ENCODE results near the gene AUTS2. TPM values are rescaled to one million over a fixed set of nuclear protein-coding genes. Genes with fewer than 3 reads are reported as not detected.

Gene AUTS2
- total and polyA plus RNA-seq, 10 of the 15 experiments (the other 5 are each of a cell fraction or from before 2014, with no cell fraction given): 6.4 to 55.6 (median 21.6) TPM

DNA sequence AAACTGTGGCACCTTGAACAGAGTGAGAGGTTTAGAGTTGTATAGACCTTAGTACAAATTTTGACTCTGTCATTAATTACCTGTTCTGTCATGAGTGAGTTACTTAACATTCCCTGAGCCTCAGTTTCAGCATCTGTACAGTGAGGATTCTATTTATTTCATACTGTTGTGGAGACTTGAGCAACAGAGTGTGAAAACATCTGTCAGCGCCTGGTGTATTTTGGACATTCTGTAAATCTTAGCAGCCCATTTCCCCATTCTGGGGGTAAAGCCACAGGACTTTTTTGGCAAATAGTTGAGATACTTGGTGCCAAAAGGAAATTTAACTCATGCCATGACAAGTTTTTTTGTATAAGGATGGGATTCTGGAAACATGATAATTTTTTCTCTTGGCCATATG lies 94.8 kb downstream of the AUTS2 start (continued):
- TF ChIP-seq NRF1 (conservative IDR thresholded peaks at IDR 0.05; ENCODE audit: low read depth, low read length): no peak

DNA sequence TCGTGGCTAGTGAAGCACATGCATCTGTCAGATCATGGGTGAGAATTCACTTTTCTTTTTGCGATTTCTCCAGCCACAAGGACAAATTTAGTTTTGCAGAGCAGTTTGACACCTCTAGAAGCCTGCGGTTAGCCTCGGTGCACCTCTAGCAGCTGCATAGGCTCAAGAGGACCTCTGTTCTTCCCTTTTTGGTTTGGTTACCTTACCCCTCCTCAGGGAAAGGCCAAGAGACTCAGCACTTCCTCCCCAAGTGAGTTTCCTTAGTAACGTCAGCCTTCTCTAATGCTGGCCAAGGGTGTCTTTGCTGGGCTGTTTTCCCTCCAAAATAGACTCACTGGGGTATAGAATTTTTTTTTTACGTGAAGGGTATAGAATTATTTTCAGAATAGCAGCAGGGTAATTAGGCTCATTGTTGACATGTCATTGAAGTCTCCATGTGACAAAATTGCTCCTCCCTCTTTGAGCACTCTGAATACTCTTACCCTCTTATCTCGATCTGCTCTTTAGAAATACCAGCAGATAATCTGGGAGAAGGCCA lies 97.8 kb downstream of the AUTS2 start:
- DNase-seq (ENCODE audit: low read depth, low spot score): peak; percentile 88
- ChIA-PET RAD21 (ENCODE audit: unreplicated experiment) (interaction anchor here (1.0 to 3.8 kb wide), 12 partner anchors 9 to 128 kb away, joined by 3 to 47 read pairs (median 5); no protein-coding TSS in a partner anchor), CTCF (interaction anchor here (1.3 to 2.6 kb wide), 4 partner anchors 19 to 200 kb away, joined by 3 to 14 read pairs (median 5); no protein-coding TSS in a partner anchor), POLR2A (interaction anchor here (0.7 to 1.9 kb wide), 6 partner anchors 11 to 191 kb away, joined by 3 to 6 read pairs (median 4); no protein-coding TSS in a partner anchor), SMC1A (ENCODE audit: uncharacterized antibody, unreplicated experiment) (interaction anchor here (0.9 to 7.1 kb wide), 19 partner anchors 9 to 129 kb away, joined by 3 to 88 read pairs (median 7); no protein-coding TSS in a partner anchor)
- no peak overlapping the region; the same call in 1 of the 2 replicates for H3K4me3 ChIP-seq
- peaks cover 7% of the 10 kb centered on the region for H3K79me2 ChIP-seq (ENCODE audit: control insufficient read depth, insufficient read depth, low read length)
- peaks cover 0 to under 1% of the 10 kb centered on the region in 2 experiments; a peak in 2 of 4 replicates for H3K36me3 ChIP-seq (ENCODE audit: control insufficient read depth in 2 of 2, insufficient read depth in 2 of 2, low read length in 1 of 2)
- no peaks in the 10 kb centered on the region for H3K27me3 ChIP-seq (replicated peaks in 1 of 2; ENCODE audit: control insufficient read depth in 2 of 2, insufficient read depth in 2 of 2, low read length in 1 of 2)
- no peak overlapping the region for H3K9ac ChIP-seq (ENCODE audit: control insufficient read depth, insufficient read depth, low read length)
- H4K20me1 ChIP-seq (ENCODE audit: control insufficient read depth, insufficient read depth): no peaks in the 10 kb centered on the region
- BruUV-seq (replicated peaks): no TSS peak
- peak; percentile 82 for ATAC-seq
- H3K4me2 ChIP-seq (ENCODE audit: control insufficient read depth, insufficient read depth): peak overlapping the region; percentile 24
- intact Hi-C loops (cut with micrococcal nuclease; ENCODE audit: unreplicated experiment): loop anchor here (1.0 to 5.0 kb wide), 4 partner anchors 43 to 131 kb away; no protein-coding TSS in a partner anchor
- peak overlapping the region; percentile 41 for H3K27ac ChIP-seq (ENCODE audit: control insufficient read depth, insufficient read depth)
- no peaks in the 10 kb centered on the region; the same call in 2 of the 3 replicates for H3K9me3 ChIP-seq (replicated peaks; ENCODE audit: control insufficient read depth, insufficient read depth, low read length)
- 2% methylated on average over 7 of the region's 7 CpGs for WGBS (ENCODE audit: insufficient coverage, insufficient replicate concordance, low lambda C conversion rate, missing lambda C conversion rate)
- H2AFZ ChIP-seq (ENCODE audit: control insufficient read depth, low read depth, low read length): no peak overlapping the region
- in situ Hi-C loops (cut with MboI): no loop called here
- H3K4me1 ChIP-seq (ENCODE audit: control insufficient read depth, insufficient read depth, low read length): peaks cover 59% of the 10 kb centered on the region
- peak; percentile 84 for FAIRE-seq
- TF ChIP-seq NRF1 (conservative IDR thresholded peaks at IDR 0.05; ENCODE audit: low read depth, low read length) (no peak), MTA3 (IDR thresholded peaks at IDR 0.05; ENCODE audit: borderline replicate concordance, low read length) (peak; percentile 71; the same call in 1 of the 2 replicates), MTA2 (IDR thresholded peaks at IDR 0.05; ENCODE audit: low read depth) (peak; percentile 95), IKZF2 (IDR thresholded peaks at IDR 0.05) (peak; percentile 99), LARP7 (IDR thresholded peaks at IDR 0.05) (no peak), PAX8 (IDR thresholded peaks at IDR 0.05) (no peak), CBX3 (IDR thresholded peaks at IDR 0.05; ENCODE audit: borderline replicate concordance, low read depth) (no peak), EGR1 (IDR thresholded peaks at IDR 0.05; ENCODE audit: borderline replicate concordance in 1 of 2, low read depth in 2 of 2, low read length in 2 of 2) (no peak), CHD4 (IDR thresholded peaks at IDR 0.05) (no peak), FOS (IDR thresholded peaks at IDR 0.05; ENCODE audit: borderline replicate concordance, extremely low read depth, insufficient read length) (no peak), BACH1 (IDR thresholded peaks at IDR 0.05; ENCODE audit: borderline replicate concordance) (peak; percentile 46; the same call in 1 of the 2 replicates)
- TF ChIP-seq, protein P1, sequence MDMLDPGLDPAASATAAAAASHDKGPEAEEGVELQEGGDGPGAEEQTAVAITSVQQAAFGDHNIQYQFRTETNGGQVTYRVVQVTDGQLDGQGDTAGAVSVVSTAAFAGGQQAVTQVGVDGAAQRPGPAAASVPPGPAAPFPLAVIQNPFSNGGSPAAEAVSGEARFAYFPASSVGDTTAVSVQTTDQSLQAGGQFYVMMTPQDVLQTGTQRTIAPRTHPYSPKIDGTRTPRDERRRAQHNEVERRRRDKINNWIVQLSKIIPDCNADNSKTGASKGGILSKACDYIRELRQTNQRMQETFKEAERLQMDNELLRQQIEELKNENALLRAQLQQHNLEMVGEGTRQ (IDR thresholded peaks at IDR 0.05; ENCODE audit: borderline replicate concordance, low read depth, low read length): no peak; the same call in 1 of the 2 replicates
- TF ChIP-seq, protein P2, sequence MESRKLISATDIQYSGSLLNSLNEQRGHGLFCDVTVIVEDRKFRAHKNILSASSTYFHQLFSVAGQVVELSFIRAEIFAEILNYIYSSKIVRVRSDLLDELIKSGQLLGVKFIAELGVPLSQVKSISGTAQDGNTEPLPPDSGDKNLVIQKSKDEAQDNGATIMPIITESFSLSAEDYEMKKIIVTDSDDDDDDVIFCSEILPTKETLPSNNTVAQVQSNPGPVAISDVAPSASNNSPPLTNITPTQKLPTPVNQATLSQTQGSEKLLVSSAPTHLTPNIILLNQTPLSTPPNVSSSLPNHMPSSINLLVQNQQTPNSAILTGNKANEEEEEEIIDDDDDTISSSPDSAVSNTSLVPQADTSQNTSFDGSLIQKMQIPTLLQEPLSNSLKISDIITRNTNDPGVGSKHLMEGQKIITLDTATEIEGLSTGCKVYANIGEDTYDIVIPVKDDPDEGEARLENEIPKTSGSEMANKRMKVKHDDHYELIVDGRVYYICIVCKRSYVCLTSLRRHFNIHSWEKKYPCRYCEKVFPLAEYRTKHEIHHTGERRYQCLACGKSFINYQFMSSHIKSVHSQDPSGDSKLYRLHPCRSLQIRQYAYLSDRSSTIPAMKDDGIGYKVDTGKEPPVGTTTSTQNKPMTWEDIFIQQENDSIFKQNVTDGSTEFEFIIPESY (IDR thresholded peaks at IDR 0.05): no peak
- TF ChIP-seq, protein P3, sequence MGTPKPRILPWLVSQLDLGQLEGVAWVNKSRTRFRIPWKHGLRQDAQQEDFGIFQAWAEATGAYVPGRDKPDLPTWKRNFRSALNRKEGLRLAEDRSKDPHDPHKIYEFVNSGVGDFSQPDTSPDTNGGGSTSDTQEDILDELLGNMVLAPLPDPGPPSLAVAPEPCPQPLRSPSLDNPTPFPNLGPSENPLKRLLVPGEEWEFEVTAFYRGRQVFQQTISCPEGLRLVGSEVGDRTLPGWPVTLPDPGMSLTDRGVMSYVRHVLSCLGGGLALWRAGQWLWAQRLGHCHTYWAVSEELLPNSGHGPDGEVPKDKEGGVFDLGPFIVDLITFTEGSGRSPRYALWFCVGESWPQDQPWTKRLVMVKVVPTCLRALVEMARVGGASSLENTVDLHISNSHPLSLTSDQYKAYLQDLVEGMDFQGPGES (IDR thresholded peaks at IDR 0.05): no peak
- TF ChIP-seq, protein P4, sequence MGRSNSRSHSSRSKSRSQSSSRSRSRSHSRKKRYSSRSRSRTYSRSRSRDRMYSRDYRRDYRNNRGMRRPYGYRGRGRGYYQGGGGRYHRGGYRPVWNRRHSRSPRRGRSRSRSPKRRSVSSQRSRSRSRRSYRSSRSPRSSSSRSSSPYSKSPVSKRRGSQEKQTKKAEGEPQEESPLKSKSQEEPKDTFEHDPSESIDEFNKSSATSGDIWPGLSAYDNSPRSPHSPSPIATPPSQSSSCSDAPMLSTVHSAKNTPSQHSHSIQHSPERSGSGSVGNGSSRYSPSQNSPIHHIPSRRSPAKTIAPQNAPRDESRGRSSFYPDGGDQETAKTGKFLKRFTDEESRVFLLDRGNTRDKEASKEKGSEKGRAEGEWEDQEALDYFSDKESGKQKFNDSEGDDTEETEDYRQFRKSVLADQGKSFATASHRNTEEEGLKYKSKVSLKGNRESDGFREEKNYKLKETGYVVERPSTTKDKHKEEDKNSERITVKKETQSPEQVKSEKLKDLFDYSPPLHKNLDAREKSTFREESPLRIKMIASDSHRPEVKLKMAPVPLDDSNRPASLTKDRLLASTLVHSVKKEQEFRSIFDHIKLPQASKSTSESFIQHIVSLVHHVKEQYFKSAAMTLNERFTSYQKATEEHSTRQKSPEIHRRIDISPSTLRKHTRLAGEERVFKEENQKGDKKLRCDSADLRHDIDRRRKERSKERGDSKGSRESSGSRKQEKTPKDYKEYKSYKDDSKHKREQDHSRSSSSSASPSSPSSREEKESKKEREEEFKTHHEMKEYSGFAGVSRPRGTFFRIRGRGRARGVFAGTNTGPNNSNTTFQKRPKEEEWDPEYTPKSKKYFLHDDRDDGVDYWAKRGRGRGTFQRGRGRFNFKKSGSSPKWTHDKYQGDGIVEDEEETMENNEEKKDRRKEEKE (IDR thresholded peaks at IDR 0.05): no peak

Data from GM12878 (cell line).